HG02973 (cell line): ENCODE results near the gene PLAAT5.
"Not testable (repeated sequence)": the region's sequence is repeated elsewhere in the genome, so short reads cannot be mapped to it uniquely, and the experiment has no call there.

ENCODE experiments used
- ATAC-seq: cut with Tn5 transposase; IDR thresholded peaks from one replicate; pipeline ENCODE4 v1.9.1; 2021; ENCODE audit warnings: moderate library complexity; ENCODE audit not compliant: unreplicated experiment

PLAAT5 gene

GRCh38 chr11:63490551-63491239 is at the start of gene PLAAT5:
PLAAT5 (minus strand) TSS chr11:63491167; CDS start chr11:63491034, 133 bp downstream.
- ATAC-seq = no peak

GRCh38 chr11:63537293-63538101 is 46.5 kb upstream of the PLAAT5 start:
- no peak for ATAC-seq

GRCh38 chr11:63536669-63537292 is 45.8 kb upstream of the PLAAT5 start, which contains the start of gene PLAAT4:
PLAAT4 (plus strand) TSS chr11:63536808; CDS start chr11:63536869, 61 bp downstream.
- no peak for ATAC-seq

GRCh38 chr11:63535734-63536133 is 44.8 kb upstream of the PLAAT5 start:
- no peak for ATAC-seq

GRCh38 chr11:63534895-63535461 is 44.0 kb upstream of the PLAAT5 start:
- ATAC-seq = peak; percentile 43

- ATAC-seq = no peak
Measured at GRCh38 chr11:63534076-63534475, 43.1 kb upstream of the PLAAT5 start.

GRCh38 chr11:63532799-63533475 is 42.0 kb upstream of the PLAAT5 start:
- no peak for ATAC-seq

- no peak for ATAC-seq
Measured at GRCh38 chr11:63532117-63532516, 41.1 kb upstream of the PLAAT5 start.

GRCh38 chr11:63531074-63531792 is 40.3 kb upstream of the PLAAT5 start:
- ATAC-seq = peak; percentile 76

GRCh38 chr11:63530021-63530420 is 39.1 kb upstream of the PLAAT5 start:
- ATAC-seq = no peak

- not testable (repeated sequence) for ATAC-seq
Measured at GRCh38 chr11:63529373-63529772, 38.4 kb upstream of the PLAAT5 start.

- ATAC-seq = not testable (repeated sequence)
Measured at GRCh38 chr11:63528729-63529278, 37.8 kb upstream of the PLAAT5 start.

GRCh38 chr11:63528156-63528555 is 37.2 kb upstream of the PLAAT5 start:
- not testable (repeated sequence) for ATAC-seq

- ATAC-seq = no peak
Measured at GRCh38 chr11:63527667-63528066, 36.7 kb upstream of the PLAAT5 start.

- no peak for ATAC-seq
Measured at GRCh38 chr11:63523151-63523550, 32.2 kb upstream of the PLAAT5 start.

GRCh38 chr11:63521896-63522295 is 30.9 kb upstream of the PLAAT5 start:
- no peak for ATAC-seq

GRCh38 chr11:63520606-63521170 is 29.7 kb upstream of the PLAAT5 start:
- no peak for ATAC-seq

- no peak for ATAC-seq
Measured at GRCh38 chr11:63518548-63518947, 27.6 kb upstream of the PLAAT5 start.

GRCh38 chr11:63517156-63517555 is 26.2 kb upstream of the PLAAT5 start:
- ATAC-seq = no peak
